Urinary bladder (tissue), 4 donors: ENCODE results near the gene GADL1. TPM values are rescaled to one million over a fixed set of nuclear protein-coding genes. Genes with fewer than 3 reads are reported as not detected.

Experiments used
- DNase-seq: peaks from one replicate; pipeline ENCODE4 v3.0.0-alpha.2; 2015; ENCODE audit errors: extremely low spot score
- H3K27ac ChIP-seq: one replicate; pipeline ENCODE4 v1.5.1; 2013; ENCODE audit warnings: low read depth, mild to moderate bottlenecking, moderate library complexity
- H3K36me3 ChIP-seq: one replicate; pipeline ENCODE4 v1.6.1; 2013; ENCODE audit warnings: mild to moderate bottlenecking, moderate library complexity; ENCODE audit not compliant: insufficient read depth
- H3K4me1 ChIP-seq: one replicate; pipeline ENCODE4 v1.6.1; 2013; ENCODE audit warnings: mild to moderate bottlenecking, moderate library complexity; ENCODE audit not compliant: insufficient read depth
- H3K4me3 ChIP-seq: one replicate; pipeline ENCODE4 v1.5.1; 2013; ENCODE audit warnings: low read depth, low read length
- WGBS: extraction: QIAGEN DNeasy Blood & Tissue Kit; methylation state at CpG from one replicate; pipeline ENCODE4 v1.1.7; 2013; 5-methylcytosine and 5-hydroxymethylcytosine counted together
- polyA plus RNA-seq: library from polyadenylated mRNA; stranded (reverse); fragments of 200-250 nt; gene quantifications from one replicate; pipeline ENCODE4 v1.2.3, GENCODE V29; 2013
- total RNA-seq: library from RNA; depleted of rRNA; stranded (reverse); fragments of >200 nt; gene quantifications from one replicate; pipeline ENCODE4 v1.2.3, GENCODE V29; 2014
- donor health status: healthy with polysubstance abuse.
- donor health status: healthy.

Gene GADL1
- total and polyA plus RNA-seq, 2 donors, result 2.3 TPM; not detected in 1

GRCh38 chr3:30819067-30819798, 75.2 kb downstream of the GADL1 start:
- WGBS, result 79% methylated on average over 3 of the region's 3 CpGs
- no peaks in the 10 kb centered on the region for H3K36me3 ChIP-seq
- DNase-seq, result no peak
- no peak overlapping the region for H3K27ac ChIP-seq
- no peaks in the 10 kb centered on the region for H3K4me1 ChIP-seq
- no peak overlapping the region for H3K4me3 ChIP-seq

GRCh38 chr3:30813734-30814133, 80.7 kb downstream of the GADL1 start:
- Histone ChIP-seq H3K4me3 (no peak overlapping the region), H3K27ac (no peak overlapping the region), H3K36me3 (no peaks in the 10 kb centered on the region), H3K4me1 (no peaks in the 10 kb centered on the region)
- DNase-seq, result no peak
- WGBS, result 77% methylated on average over 4 of the region's 4 CpGs

GRCh38 chr3:30811151-30811795, 83.2 kb downstream of the GADL1 start:
- Histone ChIP-seq H3K4me3 (no peak overlapping the region), H3K27ac (no peak overlapping the region), H3K36me3 (no peaks in the 10 kb centered on the region), H3K4me1 (no peaks in the 10 kb centered on the region)
- DNase-seq, result no peak
- WGBS, result 37% methylated on average over 4 of the region's 4 CpGs

- no peak overlapping the region for H3K4me3 ChIP-seq
- no peak overlapping the region for H3K27ac ChIP-seq
These were observed 83.8 kb downstream of the GADL1 start for GRCh38 chr3:30810625-30811024.

GRCh38 chr3:30805695-30806094, 88.8 kb downstream of the GADL1 start:
- DNase-seq, result no peak
- no peaks in the 10 kb centered on the region for H3K4me1 ChIP-seq
- WGBS, result 97% methylated on average over 6 of the region's 6 CpGs
- no peaks in the 10 kb centered on the region for H3K36me3 ChIP-seq
- H3K27ac ChIP-seq, result no peak overlapping the region
- H3K4me3 ChIP-seq, result no peak overlapping the region

More at GRCh38 chr3:30810625-30811024, 83.8 kb downstream of the GADL1 start:
- Histone ChIP-seq H3K36me3 (no peaks in the 10 kb centered on the region), H3K4me1 (no peaks in the 10 kb centered on the region)
- no peak for DNase-seq
- WGBS, result 56% methylated on average over 6 of the region's 6 CpGs

GRCh38 chr3:30804984-30805383, 89.5 kb downstream of the GADL1 start:
- WGBS, result 89% methylated on average over 3 of the region's 3 CpGs
- Histone ChIP-seq H3K36me3 (no peaks in the 10 kb centered on the region), H3K4me1 (no peaks in the 10 kb centered on the region), H3K4me3 (no peak overlapping the region), H3K27ac (no peak overlapping the region)
- no peak for DNase-seq

GRCh38 chr3:30795176-30795575, 99.3 kb downstream of the GADL1 start:
- no peak for DNase-seq
- whole genome bisulfite sequencing, result 84% methylated on average over 2 of the region's 2 CpGs
- no peak overlapping the region for H3K4me3 ChIP-seq
- H3K27ac ChIP-seq, result no peak overlapping the region
- no peaks in the 10 kb centered on the region for H3K36me3 ChIP-seq
- H3K4me1 ChIP-seq, result no peaks in the 10 kb centered on the region

GRCh38 chr3:30793740-30794139, 100.7 kb downstream of the GADL1 start:
- 75% methylated on average over 4 of the region's 4 CpGs for WGBS

GRCh38 chr3:30790150-30790549, 104.3 kb downstream of the GADL1 start:
- DNase-seq, result no peak
- H3K4me1 ChIP-seq, result no peaks in the 10 kb centered on the region

More at GRCh38 chr3:30793740-30794139, 100.7 kb downstream of the GADL1 start:
- no peaks in the 10 kb centered on the region for H3K36me3 ChIP-seq
- no peaks in the 10 kb centered on the region for H3K4me1 ChIP-seq
- no peak overlapping the region for H3K4me3 ChIP-seq
- no peak overlapping the region for H3K27ac ChIP-seq
- DNase-seq, result no peak

GRCh38 chr3:30786365-30786764, 108.1 kb downstream of the GADL1 start:
- Histone ChIP-seq H3K27ac (no peak overlapping the region), H3K4me3 (no peak overlapping the region), H3K36me3 (no peaks in the 10 kb centered on the region), H3K4me1 (no peaks in the 10 kb centered on the region)
- DNase-seq, result no peak

More at GRCh38 chr3:30790150-30790549, 104.3 kb downstream of the GADL1 start:
- Histone ChIP-seq H3K36me3 (no peaks in the 10 kb centered on the region), H3K27ac (no peak overlapping the region), H3K4me3 (no peak overlapping the region)

GRCh38 chr3:30779686-30780287, 114.7 kb downstream of the GADL1 start:
- no peak for DNase-seq
- no peak overlapping the region for H3K4me3 ChIP-seq
- H3K4me1 ChIP-seq, result no peaks in the 10 kb centered on the region
- no peak overlapping the region for H3K27ac ChIP-seq
- no peaks in the 10 kb centered on the region for H3K36me3 ChIP-seq
- 84% methylated on average over 1 of the region's 1 CpG for WGBS

GRCh38 chr3:30778933-30779332, 115.5 kb downstream of the GADL1 start:
- WGBS, result 89% methylated on average over 3 of the region's 3 CpGs
- no peaks in the 10 kb centered on the region for H3K4me1 ChIP-seq
- DNase-seq, result no peak
- H3K36me3 ChIP-seq, result no peaks in the 10 kb centered on the region
- H3K4me3 ChIP-seq, result no peak overlapping the region
- no peak overlapping the region for H3K27ac ChIP-seq

- no peak overlapping the region for H3K4me3 ChIP-seq
- WGBS, result 86% methylated on average over 5 of the region's 5 CpGs
- no peaks in the 10 kb centered on the region for H3K4me1 ChIP-seq
- no peak overlapping the region for H3K27ac ChIP-seq
- H3K36me3 ChIP-seq, result no peaks in the 10 kb centered on the region
- no peak for DNase-seq
These were observed 116.9 kb downstream of the GADL1 start for GRCh38 chr3:30777426-30778113.
